Measurements from ENCODE around the gene GPHN.

GRCh38 chr14:67221248-67221981, 713.5 kb downstream of the GPHN start:
- no peak for TF ChIP-seq ATF1 (CRISPR knock-in tag; IDR thresholded peaks at IDR 0.05)
- no peak for TF ChIP-seq ETV6 (CRISPR knock-in tag; IDR thresholded peaks at IDR 0.05)
- TF ChIP-seq, protein P1, sequence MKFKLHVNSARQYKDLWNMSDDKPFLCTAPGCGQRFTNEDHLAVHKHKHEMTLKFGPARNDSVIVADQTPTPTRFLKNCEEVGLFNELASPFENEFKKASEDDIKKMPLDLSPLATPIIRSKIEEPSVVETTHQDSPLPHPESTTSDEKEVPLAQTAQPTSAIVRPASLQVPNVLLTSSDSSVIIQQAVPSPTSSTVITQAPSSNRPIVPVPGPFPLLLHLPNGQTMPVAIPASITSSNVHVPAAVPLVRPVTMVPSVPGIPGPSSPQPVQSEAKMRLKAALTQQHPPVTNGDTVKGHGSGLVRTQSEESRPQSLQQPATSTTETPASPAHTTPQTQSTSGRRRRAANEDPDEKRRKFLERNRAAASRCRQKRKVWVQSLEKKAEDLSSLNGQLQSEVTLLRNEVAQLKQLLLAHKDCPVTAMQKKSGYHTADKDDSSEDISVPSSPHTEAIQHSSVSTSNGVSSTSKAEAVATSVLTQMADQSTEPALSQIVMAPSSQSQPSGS (CRISPR knock-in tag; IDR thresholded peaks at IDR 0.05; ENCODE audit: borderline replicate concordance, low read depth) = no peak
- TF ChIP-seq CTCF (IDR thresholded peaks at IDR 0.05) = no peak
- TF ChIP-seq NR2C2 (CRISPR knock-in tag; IDR thresholded peaks at IDR 0.05) = no peak
- no peak for TF ChIP-seq ZBTB21 (CRISPR knock-in tag; IDR thresholded peaks at IDR 0.05; ENCODE audit: borderline replicate concordance)
- no peak for TF ChIP-seq NFATC4 (CRISPR knock-in tag; IDR thresholded peaks at IDR 0.05)
